ENCODE results near the gene MCC.

Gene MCC

DNA sequence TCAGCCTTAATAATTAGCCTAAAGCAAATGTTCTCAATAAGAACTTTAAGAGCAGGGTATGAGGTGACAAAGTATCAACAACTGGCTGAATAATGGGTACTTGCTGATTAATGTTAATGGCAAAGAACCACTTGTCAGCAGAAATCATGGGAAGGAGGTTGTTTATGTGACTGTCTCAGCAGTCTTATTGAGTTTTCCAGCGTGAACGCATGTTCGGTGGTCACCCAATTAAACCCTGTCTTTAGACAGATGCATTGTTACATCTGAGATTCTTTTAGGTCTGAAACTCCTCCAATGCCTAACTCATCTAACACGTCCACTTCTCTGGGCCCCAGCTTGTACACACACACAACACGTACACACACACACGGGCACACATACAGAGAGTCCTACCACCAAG is 35.3 kb downstream of the MCC start:
- TF ChIP-seq ZNF610 (tag by site-specific recombination; IDR thresholded peaks at IDR 0.05; ENCODE audit: borderline replicate concordance) (no peak), OVOL3 (tag by site-specific recombination; IDR thresholded peaks at IDR 0.05) (no peak), ZNF324 (tag by site-specific recombination; IDR thresholded peaks at IDR 0.05) (no peak), ZNF510 (tag by site-specific recombination; IDR thresholded peaks at IDR 0.05; ENCODE audit: insufficient replicate concordance) (no peak), ZNF791 (tag by site-specific recombination; IDR thresholded peaks at IDR 0.05) (no peak), ZNF366 (tag by site-specific recombination; conservative IDR thresholded peaks at IDR 0.05) (no peak), ZNF426 (tag by site-specific recombination; IDR thresholded peaks at IDR 0.05) (no peak), HOXD13 (CRISPR knock-in tag; IDR thresholded peaks at IDR 0.05; ENCODE audit: borderline replicate concordance) (no peak), GLIS1 (tag by site-specific recombination; IDR thresholded peaks at IDR 0.05) (no peak), ZNF23 (tag by site-specific recombination; IDR thresholded peaks at IDR 0.05; ENCODE audit: borderline replicate concordance) (no peak), ZNF658 (tag by site-specific recombination; IDR thresholded peaks at IDR 0.05) (no peak)
- TF ChIP-seq, protein P1, sequence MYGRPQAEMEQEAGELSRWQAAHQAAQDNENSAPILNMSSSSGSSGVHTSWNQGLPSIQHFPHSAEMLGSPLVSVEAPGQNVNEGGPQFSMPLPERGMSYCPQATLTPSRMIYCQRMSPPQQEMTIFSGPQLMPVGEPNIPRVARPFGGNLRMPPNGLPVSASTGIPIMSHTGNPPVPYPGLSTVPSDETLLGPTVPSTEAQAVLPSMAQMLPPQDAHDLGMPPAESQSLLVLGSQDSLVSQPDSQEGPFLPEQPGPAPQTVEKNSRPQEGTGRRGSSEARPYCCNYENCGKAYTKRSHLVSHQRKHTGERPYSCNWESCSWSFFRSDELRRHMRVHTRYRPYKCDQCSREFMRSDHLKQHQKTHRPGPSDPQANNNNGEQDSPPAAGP (tag by site-specific recombination; IDR thresholded peaks at IDR 0.05) = no peak
- TF ChIP-seq, protein P2, sequence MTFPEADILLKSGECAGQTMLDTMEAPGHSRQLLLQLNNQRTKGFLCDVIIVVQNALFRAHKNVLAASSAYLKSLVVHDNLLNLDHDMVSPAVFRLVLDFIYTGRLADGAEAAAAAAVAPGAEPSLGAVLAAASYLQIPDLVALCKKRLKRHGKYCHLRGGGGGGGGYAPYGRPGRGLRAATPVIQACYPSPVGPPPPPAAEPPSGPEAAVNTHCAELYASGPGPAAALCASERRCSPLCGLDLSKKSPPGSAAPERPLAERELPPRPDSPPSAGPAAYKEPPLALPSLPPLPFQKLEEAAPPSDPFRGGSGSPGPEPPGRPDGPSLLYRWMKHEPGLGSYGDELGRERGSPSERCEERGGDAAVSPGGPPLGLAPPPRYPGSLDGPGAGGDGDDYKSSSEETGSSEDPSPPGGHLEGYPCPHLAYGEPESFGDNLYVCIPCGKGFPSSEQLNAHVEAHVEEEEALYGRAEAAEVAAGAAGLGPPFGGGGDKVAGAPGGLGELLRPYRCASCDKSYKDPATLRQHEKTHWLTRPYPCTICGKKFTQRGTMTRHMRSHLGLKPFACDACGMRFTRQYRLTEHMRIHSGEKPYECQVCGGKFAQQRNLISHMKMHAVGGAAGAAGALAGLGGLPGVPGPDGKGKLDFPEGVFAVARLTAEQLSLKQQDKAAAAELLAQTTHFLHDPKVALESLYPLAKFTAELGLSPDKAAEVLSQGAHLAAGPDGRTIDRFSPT (tag by site-specific recombination; IDR thresholded peaks at IDR 0.05) = no peak
- TF ChIP-seq, protein P3, sequence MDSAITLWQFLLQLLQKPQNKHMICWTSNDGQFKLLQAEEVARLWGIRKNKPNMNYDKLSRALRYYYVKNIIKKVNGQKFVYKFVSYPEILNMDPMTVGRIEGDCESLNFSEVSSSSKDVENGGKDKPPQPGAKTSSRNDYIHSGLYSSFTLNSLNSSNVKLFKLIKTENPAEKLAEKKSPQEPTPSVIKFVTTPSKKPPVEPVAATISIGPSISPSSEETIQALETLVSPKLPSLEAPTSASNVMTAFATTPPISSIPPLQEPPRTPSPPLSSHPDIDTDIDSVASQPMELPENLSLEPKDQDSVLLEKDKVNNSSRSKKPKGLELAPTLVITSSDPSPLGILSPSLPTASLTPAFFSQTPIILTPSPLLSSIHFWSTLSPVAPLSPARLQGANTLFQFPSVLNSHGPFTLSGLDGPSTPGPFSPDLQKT (IDR thresholded peaks at IDR 0.05; ENCODE audit: borderline replicate concordance, low read depth, low read length) = no peak
- TF ChIP-seq, protein P4, sequence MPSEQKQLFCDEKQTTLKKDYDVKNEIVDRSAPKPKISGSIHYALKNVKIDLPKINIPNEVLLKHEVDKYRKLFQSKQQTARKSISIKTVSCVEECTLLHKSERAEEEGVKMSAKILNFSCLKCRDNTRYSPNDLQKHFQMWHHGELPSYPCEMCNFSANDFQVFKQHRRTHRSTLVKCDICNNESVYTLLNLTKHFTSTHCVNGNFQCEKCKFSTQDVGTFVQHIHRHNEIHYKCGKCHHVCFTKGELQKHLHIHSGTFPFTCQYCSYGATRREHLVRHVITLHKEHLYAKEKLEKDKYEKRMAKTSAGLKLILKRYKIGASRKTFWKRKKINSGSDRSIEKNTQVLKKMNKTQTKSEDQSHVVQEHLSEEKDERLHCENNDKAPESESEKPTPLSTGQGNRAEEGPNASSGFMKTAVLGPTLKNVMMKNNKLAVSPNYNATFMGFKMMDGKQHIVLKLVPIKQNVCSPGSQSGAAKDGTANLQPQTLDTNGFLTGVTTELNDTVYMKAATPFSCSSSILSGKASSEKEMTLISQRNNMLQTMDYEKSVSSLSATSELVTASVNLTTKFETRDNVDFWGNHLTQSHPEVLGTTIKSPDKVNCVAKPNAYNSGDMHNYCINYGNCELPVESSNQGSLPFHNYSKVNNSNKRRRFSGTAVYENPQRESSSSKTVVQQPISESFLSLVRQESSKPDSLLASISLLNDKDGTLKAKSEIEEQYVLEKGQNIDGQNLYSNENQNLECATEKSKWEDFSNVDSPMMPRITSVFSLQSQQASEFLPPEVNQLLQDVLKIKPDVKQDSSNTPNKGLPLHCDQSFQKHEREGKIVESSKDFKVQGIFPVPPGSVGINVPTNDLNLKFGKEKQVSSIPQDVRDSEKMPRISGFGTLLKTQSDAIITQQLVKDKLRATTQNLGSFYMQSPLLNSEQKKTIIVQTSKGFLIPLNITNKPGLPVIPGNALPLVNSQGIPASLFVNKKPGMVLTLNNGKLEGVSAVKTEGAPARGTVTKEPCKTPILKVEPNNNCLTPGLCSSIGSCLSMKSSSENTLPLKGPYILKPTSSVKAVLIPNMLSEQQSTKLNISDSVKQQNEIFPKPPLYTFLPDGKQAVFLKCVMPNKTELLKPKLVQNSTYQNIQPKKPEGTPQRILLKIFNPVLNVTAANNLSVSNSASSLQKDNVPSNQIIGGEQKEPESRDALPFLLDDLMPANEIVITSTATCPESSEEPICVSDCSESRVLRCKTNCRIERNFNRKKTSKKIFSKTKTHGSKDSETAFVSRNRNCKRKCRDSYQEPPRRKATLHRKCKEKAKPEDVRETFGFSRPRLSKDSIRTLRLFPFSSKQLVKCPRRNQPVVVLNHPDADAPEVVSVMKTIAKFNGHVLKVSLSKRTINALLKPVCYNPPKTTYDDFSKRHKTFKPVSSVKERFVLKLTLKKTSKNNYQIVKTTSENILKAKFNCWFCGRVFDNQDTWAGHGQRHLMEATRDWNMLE (tag by site-specific recombination; conservative IDR thresholded peaks at IDR 0.05; ENCODE audit: low read depth) = no peak
- ChIA-PET POLR2A (no interaction called here), CTCF (interaction anchor here (0.7 kb wide), 1 partner anchor 28 kb away, joined by 3 read pairs; no protein-coding TSS in a partner anchor)
- Histone ChIP-seq H3K36me3 (ENCODE audit: control insufficient read depth in 2 of 2, insufficient read depth in 1 of 2, low read length in 2 of 2) (no peaks in the 10 kb centered on the region), H3K9me3 (ENCODE audit: control insufficient read depth, insufficient read depth, low read depth, low read length) (no peaks in the 10 kb centered on the region), H3K4me3 (ENCODE audit: low read depth, low read length) (no peak overlapping the region), H3K27ac (ENCODE audit: extremely low read depth, low read depth, low read length) (no peak overlapping the region), H3K4me1 (ENCODE audit: control insufficient read depth, insufficient read depth, low read length) (peaks cover 4% of the 10 kb centered on the region)

DNA sequence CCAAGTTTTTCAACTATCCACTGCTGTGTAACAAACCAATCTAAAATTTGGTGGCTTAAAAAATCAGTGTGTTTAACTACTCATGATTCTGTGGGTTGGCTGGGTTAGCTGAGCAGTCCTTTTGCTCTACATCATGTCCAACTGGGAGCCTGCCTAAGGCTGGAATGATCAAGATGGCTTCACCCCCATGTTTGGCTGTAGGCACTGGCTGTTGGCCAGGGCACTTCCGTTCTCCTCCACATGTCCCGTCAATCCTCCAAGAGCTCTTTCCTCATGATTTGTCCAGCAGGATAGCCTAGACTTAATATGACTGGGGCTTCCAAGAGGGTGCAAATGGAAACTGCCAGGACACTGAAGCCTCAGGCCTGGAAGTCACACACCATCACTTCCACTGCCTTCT is 36.5 kb downstream of the MCC start:
- Histone ChIP-seq H3K4me1 (ENCODE audit: control insufficient read depth, insufficient read depth, low read length) (peaks cover 4% of the 10 kb centered on the region), H3K9me3 (ENCODE audit: control insufficient read depth, insufficient read depth, low read depth, low read length) (no peaks in the 10 kb centered on the region), H3K36me3 (ENCODE audit: control insufficient read depth in 2 of 2, insufficient read depth in 1 of 2, low read length in 2 of 2) (no peaks in the 10 kb centered on the region), H3K4me3 (ENCODE audit: low read depth, low read length) (no peak overlapping the region), H3K27ac (ENCODE audit: extremely low read depth, low read depth, low read length) (no peak overlapping the region)
- POLR2A ChIA-PET = no interaction called here
- CTCF ChIA-PET = no interaction called here
- TF ChIP-seq HOXC10 (CRISPR knock-in tag; IDR thresholded peaks at IDR 0.05) (no peak), SCRT1 (tag by site-specific recombination; IDR thresholded peaks at IDR 0.05; ENCODE audit: borderline replicate concordance) (no peak), ZNF341 (tag by site-specific recombination; IDR thresholded peaks at IDR 0.05; ENCODE audit: low read depth) (no peak), ZNF37A (tag by site-specific recombination; IDR thresholded peaks at IDR 0.05) (no peak), ZNF560 (tag by site-specific recombination; IDR thresholded peaks at IDR 0.05; ENCODE audit: borderline replicate concordance) (no peak), ZNF843 (tag by site-specific recombination; IDR thresholded peaks at IDR 0.05) (no peak), HOXD13 (CRISPR knock-in tag; IDR thresholded peaks at IDR 0.05; ENCODE audit: borderline replicate concordance) (no peak)
- TF ChIP-seq, protein P5, sequence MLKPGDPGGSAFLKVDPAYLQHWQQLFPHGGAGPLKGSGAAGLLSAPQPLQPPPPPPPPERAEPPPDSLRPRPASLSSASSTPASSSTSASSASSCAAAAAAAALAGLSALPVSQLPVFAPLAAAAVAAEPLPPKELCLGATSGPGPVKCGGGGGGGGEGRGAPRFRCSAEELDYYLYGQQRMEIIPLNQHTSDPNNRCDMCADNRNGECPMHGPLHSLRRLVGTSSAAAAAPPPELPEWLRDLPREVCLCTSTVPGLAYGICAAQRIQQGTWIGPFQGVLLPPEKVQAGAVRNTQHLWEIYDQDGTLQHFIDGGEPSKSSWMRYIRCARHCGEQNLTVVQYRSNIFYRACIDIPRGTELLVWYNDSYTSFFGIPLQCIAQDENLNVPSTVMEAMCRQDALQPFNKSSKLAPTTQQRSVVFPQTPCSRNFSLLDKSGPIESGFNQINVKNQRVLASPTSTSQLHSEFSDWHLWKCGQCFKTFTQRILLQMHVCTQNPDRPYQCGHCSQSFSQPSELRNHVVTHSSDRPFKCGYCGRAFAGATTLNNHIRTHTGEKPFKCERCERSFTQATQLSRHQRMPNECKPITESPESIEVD (tag by site-specific recombination; IDR thresholded peaks at IDR 0.05) = no peak
- TF ChIP-seq, protein P6, sequence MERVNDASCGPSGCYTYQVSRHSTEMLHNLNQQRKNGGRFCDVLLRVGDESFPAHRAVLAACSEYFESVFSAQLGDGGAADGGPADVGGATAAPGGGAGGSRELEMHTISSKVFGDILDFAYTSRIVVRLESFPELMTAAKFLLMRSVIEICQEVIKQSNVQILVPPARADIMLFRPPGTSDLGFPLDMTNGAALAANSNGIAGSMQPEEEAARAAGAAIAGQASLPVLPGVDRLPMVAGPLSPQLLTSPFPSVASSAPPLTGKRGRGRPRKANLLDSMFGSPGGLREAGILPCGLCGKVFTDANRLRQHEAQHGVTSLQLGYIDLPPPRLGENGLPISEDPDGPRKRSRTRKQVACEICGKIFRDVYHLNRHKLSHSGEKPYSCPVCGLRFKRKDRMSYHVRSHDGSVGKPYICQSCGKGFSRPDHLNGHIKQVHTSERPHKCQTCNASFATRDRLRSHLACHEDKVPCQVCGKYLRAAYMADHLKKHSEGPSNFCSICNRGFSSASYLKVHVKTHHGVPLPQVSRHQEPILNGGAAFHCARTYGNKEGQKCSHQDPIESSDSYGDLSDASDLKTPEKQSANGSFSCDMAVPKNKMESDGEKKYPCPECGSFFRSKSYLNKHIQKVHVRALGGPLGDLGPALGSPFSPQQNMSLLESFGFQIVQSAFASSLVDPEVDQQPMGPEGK (tag by site-specific recombination; IDR thresholded peaks at IDR 0.05) = no peak
